B cell (primary cell): ENCODE results near the gene FOXK1. TPM values are rescaled to one million over a fixed set of nuclear protein-coding genes. Genes with fewer than 3 reads are reported as not detected.

Source experiments
- ATAC-seq: fragments of 200-7000 bp; cut with Tn5 transposase; one replicate; pipeline ENCODE4 v1.10.0; 2021; ENCODE audit warnings: low read depth, mild to moderate bottlenecking, moderate number of reproducible peaks, moderate library complexity
- CTCF ChIA-PET: fragments of 350-600 bp; sonication (Branson Sonifier 250); formaldehyde crosslinking; loops from one replicate; lab custom pipeline; 2021; ENCODE audit warnings: antibody characterized with exemption, inconsistent platforms; lab: Charles Lee
- POLR2A ChIA-PET: fragments of 350-600 bp; sonication (Branson Sonifier 250); formaldehyde crosslinking; loops from one replicate; lab custom pipeline; 2021; ENCODE audit warnings: antibody characterized with exemption; lab: Charles Lee
- DNase-seq: peaks from one replicate; pipeline ENCODE4 v3.0.0; 2013
- H2AFZ ChIP-seq: 2 replicates; pipeline ENCODE4 v1.6.1; 2012; ENCODE audit warnings: mild to moderate bottlenecking, low read depth, low read length; ENCODE audit not compliant: insufficient read depth, poor library complexity, severe bottlenecking
- H3K27ac ChIP-seq, 2 donors: 1 replicate in 1 of 2; 2 replicates in 1 of 2; pipeline ENCODE4 v1.5.1; 2012 to 2013; ENCODE audit warnings: low read length in 2 of 2, mild to moderate bottlenecking in 2 of 2, moderate library complexity in 1 of 2
- H3K27me3 ChIP-seq, 4 experiments: fragments of 200-600 bp in 1 of 4; sonication (generic) in 1 of 4; replicated peaks in 1 of 4; 1 replicate in 2 of 4; 2 replicates in 2 of 4; pipeline versions ENCODE4 v1.6.1 to v1.7.0; 2013 to 2016; ENCODE audit warnings: low read length in 3 of 4, mild to moderate bottlenecking in 2 of 4, mixed read lengths in 1 of 4, moderate library complexity in 1 of 4; ENCODE audit not compliant: insufficient read depth in 4 of 4, control insufficient read depth in 3 of 4; ENCODE audit errors: control extremely low read depth in 1 of 4
- H3K36me3 ChIP-seq, 2 experiments: replicated peaks in 1 of 2; 1 replicate in 1 of 2; 2 replicates in 1 of 2; pipeline versions ENCODE4 v1.6.1 to v1.7.1; 2013; ENCODE audit warnings: low read length in 1 of 2; ENCODE audit not compliant: insufficient read depth in 2 of 2, control insufficient read depth in 1 of 2; ENCODE audit errors: control extremely low read depth in 1 of 2, extremely low read depth in 1 of 2
- H3K4me1 ChIP-seq, 2 donors: fragments of 200-600 bp in 1 of 2; sonication (generic) in 1 of 2; 1 replicate in 1 of 2; 2 replicates in 1 of 2; pipeline versions ENCODE4 v1.5.1 to v1.6.1; 2013 to 2017; ENCODE audit warnings: low read length in 2 of 2; ENCODE audit not compliant: control insufficient read depth in 2 of 2, insufficient read depth in 2 of 2
- H3K4me2 ChIP-seq: replicated peaks from 2 replicates; pipeline ENCODE3; 2012; ENCODE audit warnings: mild to moderate bottlenecking, low read depth, low read length; ENCODE audit not compliant: poor library complexity, severe bottlenecking
- H3K4me3 ChIP-seq, 5 experiments: fragments of 200-600 bp in 1 of 5; sonication (generic) in 1 of 5; 1 replicate in 3 of 5; 2 replicates in 2 of 5; pipeline versions ENCODE4 v1.5.1 to v1.7.0; 2011 to 2016; ENCODE audit warnings: low read length in 4 of 5, mild to moderate bottlenecking in 4 of 5, low read depth in 2 of 5, control low read depth in 1 of 5, moderate library complexity in 1 of 5; ENCODE audit not compliant: insufficient read depth in 1 of 5; ENCODE audit errors: control extremely low read depth in 1 of 5, extremely low read depth in 1 of 5
- H3K79me2 ChIP-seq: fragments of 200-600 bp; sonication (generic); one replicate; pipeline ENCODE4 v1.6.0; 2016; ENCODE audit warnings: low read length; ENCODE audit not compliant: control insufficient read depth, insufficient read depth
- H3K9ac ChIP-seq: fragments of 200-600 bp; sonication (generic); 2 replicates; pipeline ENCODE4 v1.6.1; 2017; ENCODE audit warnings: mild to moderate bottlenecking, low read length, moderate library complexity
- H3K9me3 ChIP-seq, 3 donors: one replicate each; pipeline versions ENCODE4 v1.6.1 to v1.7.1; 2013; ENCODE audit warnings: low read length in 2 of 3; ENCODE audit not compliant: control insufficient read depth in 2 of 3, insufficient read depth in 1 of 3; ENCODE audit errors: control extremely low read depth in 1 of 3
- H4K20me1 ChIP-seq: 2 replicates; pipeline ENCODE4 v1.6.0; 2012; ENCODE audit warnings: mild to moderate bottlenecking, low read length; ENCODE audit not compliant: insufficient read depth, control insufficient read depth, poor library complexity, severe bottlenecking
- H3K27ac Mint-ChIP-seq: one replicate; pipeline ENCODE4 v1.8.0; 2021; ENCODE audit warnings: mixed read lengths
- H3K27me3 Mint-ChIP-seq: one replicate; pipeline ENCODE4 v1.8.0; 2021; ENCODE audit warnings: mixed read lengths
- H3K4me1 Mint-ChIP-seq: one replicate; pipeline ENCODE4 v1.8.0; 2021; ENCODE audit warnings: mixed read lengths
- H3K4me3 Mint-ChIP-seq: one replicate; pipeline ENCODE4 v1.8.0; 2021; ENCODE audit warnings: mixed read lengths
- H3K9me3 Mint-ChIP-seq: one replicate; pipeline ENCODE4 v1.8.0; 2022; ENCODE audit warnings: mixed read lengths; ENCODE audit not compliant: insufficient read depth
- EZH2 ChIP-seq: IDR thresholded peaks from 2 replicates; pipeline ENCODE4 v1.6.1; 2012; ENCODE audit warnings: borderline replicate concordance, low read depth, mild to moderate bottlenecking, moderate library complexity, low read length; ENCODE audit not compliant: insufficient read depth, poor library complexity, severe bottlenecking
- WGBS: methylation state at CpG from one replicate; pipeline ENCODE4 v1.1.5; 2013; ENCODE audit warnings: missing lambda C conversion rate; ENCODE audit not compliant: insufficient coverage; 5-methylcytosine and 5-hydroxymethylcytosine counted together
- intact Hi-C: fragments of 100-400 bp; cut with micrococcal nuclease; formaldehyde crosslinking; loops from one replicate; pipeline ENCODE4 v1.10.0; 2022
- polyA plus RNA-seq: library from polyadenylated mRNA; depleted of rRNA; stranded (reverse); fragments of >200 nt; gene quantifications from 2 replicates; pipeline ENCODE4 v1.2.3, GENCODE V29; 2012
- total RNA-seq, 2 donors: library from RNA; stranded (reverse); fragments of 120-200 nt in 1 of 2; gene quantifications; 1 replicate in 1 of 2; 2 replicates in 1 of 2; pipeline versions ENCODE4 v1.2.3 to v1.2.4, GENCODE V29; 2013 to 2022
- TF ChIP-seq, protein P1 (sequence below): fragments of 200-600 bp; IDR thresholded peaks from one replicate; pipeline ENCODE4 v1.8.0; 2022; ENCODE audit warnings: antibody characterized with exemption, mild to moderate bottlenecking

Gene FOXK1
- total and polyA plus RNA-seq, 2 donors (not counting 1 experiment from before 2014, with no cell fraction given) = 17.9 to 56.2 TPM

DNA sequence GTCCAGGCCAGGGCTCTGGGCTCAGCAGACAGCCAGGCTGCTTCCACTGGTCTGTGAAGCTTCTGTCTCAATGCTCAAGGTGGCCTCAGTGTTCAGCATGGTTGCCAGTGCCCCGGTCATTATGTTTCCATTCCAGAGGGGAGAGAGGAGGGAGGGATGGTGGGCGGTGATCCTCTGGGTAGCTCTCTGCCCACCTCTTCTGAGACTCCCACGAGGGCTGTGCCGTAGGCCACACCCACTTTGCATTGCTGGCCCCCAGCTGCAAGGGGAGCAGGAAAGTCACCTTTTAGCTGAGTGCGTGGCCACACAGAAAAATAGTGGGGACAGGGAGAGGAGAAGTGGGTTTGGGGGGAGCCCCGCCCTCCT is 42.5 kb downstream of the FOXK1 start:
- H3K4me3 Mint-ChIP-seq = peak overlapping the region; percentile 95
- H3K27me3 Mint-ChIP-seq = no peaks in the 10 kb centered on the region
- WGBS = 42% methylated on average over 3 of the region's 6 CpGs
- peaks cover 48% of the 10 kb centered on the region for H3K4me1 Mint-ChIP-seq
- DNase-seq (no peak), ATAC-seq (peak; percentile 28)
- Histone ChIP-seq H3K9ac (peak overlapping the region; percentile 87), H3K9me3 (no peaks in the 10 kb centered on the region), H3K4me2 (peak overlapping the region; percentile 94), H2AFZ (peak overlapping the region; percentile 77), H3K4me1 (peaks cover 18 to 33% of the 10 kb centered on the region in 2 donors), H3K27me3 (no peaks in the 10 kb centered on the region), H4K20me1 (peaks cover 82% of the 10 kb centered on the region), H3K79me2 (peaks cover 97% of the 10 kb centered on the region), H3K27ac (peak overlapping the region; percentile 80 to 89), H3K36me3 (peaks cover 0 to 20% of the 10 kb centered on the region in 2 experiments), H3K4me3 (peak overlapping the region; percentile 32 to 84 (median 63))
- TF ChIP-seq, protein P1, sequence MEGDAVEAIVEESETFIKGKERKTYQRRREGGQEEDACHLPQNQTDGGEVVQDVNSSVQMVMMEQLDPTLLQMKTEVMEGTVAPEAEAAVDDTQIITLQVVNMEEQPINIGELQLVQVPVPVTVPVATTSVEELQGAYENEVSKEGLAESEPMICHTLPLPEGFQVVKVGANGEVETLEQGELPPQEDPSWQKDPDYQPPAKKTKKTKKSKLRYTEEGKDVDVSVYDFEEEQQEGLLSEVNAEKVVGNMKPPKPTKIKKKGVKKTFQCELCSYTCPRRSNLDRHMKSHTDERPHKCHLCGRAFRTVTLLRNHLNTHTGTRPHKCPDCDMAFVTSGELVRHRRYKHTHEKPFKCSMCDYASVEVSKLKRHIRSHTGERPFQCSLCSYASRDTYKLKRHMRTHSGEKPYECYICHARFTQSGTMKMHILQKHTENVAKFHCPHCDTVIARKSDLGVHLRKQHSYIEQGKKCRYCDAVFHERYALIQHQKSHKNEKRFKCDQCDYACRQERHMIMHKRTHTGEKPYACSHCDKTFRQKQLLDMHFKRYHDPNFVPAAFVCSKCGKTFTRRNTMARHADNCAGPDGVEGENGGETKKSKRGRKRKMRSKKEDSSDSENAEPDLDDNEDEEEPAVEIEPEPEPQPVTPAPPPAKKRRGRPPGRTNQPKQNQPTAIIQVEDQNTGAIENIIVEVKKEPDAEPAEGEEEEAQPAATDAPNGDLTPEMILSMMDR = no peak
- TF ChIP-seq EZH2 = no peak
- intact Hi-C loops = loop anchor here (1.0 kb wide), 3 partner anchors 12 to 83 kb away; no protein-coding TSS in a partner anchor
- H3K9me3 Mint-ChIP-seq = no peaks in the 10 kb centered on the region
- ChIA-PET POLR2A (interaction anchor here (0.6 to 1.5 kb wide), 3 partner anchors 29 to 42 kb away, joined by 4 to 9 read pairs (median 5); no protein-coding TSS in a partner anchor), CTCF (interaction anchor here (0.9 to 1.9 kb wide), 4 partner anchors 10 to 83 kb away, joined by 3 to 7 read pairs (median 6); no protein-coding TSS in a partner anchor)
- H3K27ac Mint-ChIP-seq = peak overlapping the region; percentile 92
